GM19455 (cell line): Measurements from ENCODE around the gene APLP2.
"Not testable (repeated sequence)": the region's sequence is repeated elsewhere in the genome, so short reads cannot be mapped to it uniquely, and the experiment has no call there.

Source experiments
- ATAC-seq: cut with Tn5 transposase; IDR thresholded peaks from one replicate; pipeline ENCODE4 v1.9.1; 2021; ENCODE audit not compliant: unreplicated experiment

Gene APLP2

GRCh38 chr11:130088919-130089673, 19.4 kb downstream of the APLP2 start:
- ATAC-seq: no peak

GRCh38 chr11:130089674-130090073, 20.0 kb downstream of the APLP2 start:
- ATAC-seq: no peak

GRCh38 chr11:130090517-130090916, 20.8 kb downstream of the APLP2 start:
- not testable (repeated sequence) for ATAC-seq

- ATAC-seq: not testable (repeated sequence)
Observed at GRCh38 chr11:130091169-130091568, 21.5 kb downstream of the APLP2 start.

- no peak for ATAC-seq
Observed at GRCh38 chr11:130092661-130093060, 23.0 kb downstream of the APLP2 start.

- no peak for ATAC-seq
Observed at GRCh38 chr11:130094614-130095013, 24.9 kb downstream of the APLP2 start.

- ATAC-seq: no peak
Observed at GRCh38 chr11:130095326-130095725, 25.6 kb downstream of the APLP2 start.

- ATAC-seq: no peak
Observed at GRCh38 chr11:130096042-130096441, 26.3 kb downstream of the APLP2 start.

- no peak for ATAC-seq
Observed at GRCh38 chr11:130096823-130097222, 27.1 kb downstream of the APLP2 start.

- no peak for ATAC-seq
Observed at GRCh38 chr11:130097285-130097684, 27.6 kb downstream of the APLP2 start.

- ATAC-seq: no peak
Observed at GRCh38 chr11:130099356-130099755, 29.7 kb downstream of the APLP2 start.

- ATAC-seq: no peak
Observed at GRCh38 chr11:130100381-130101095, 30.8 kb downstream of the APLP2 start.

- no peak for ATAC-seq
Observed at GRCh38 chr11:130101661-130102060, 32.0 kb downstream of the APLP2 start.

GRCh38 chr11:130102301-130103249, 32.9 kb downstream of the APLP2 start:
- ATAC-seq: no peak

- no peak for ATAC-seq
Observed at GRCh38 chr11:130103296-130103814, 33.7 kb downstream of the APLP2 start.

GRCh38 chr11:130106381-130106780, 36.7 kb downstream of the APLP2 start:
- no peak for ATAC-seq

GRCh38 chr11:130108671-130109070, 39.0 kb downstream of the APLP2 start:
- ATAC-seq: not testable (repeated sequence)

GRCh38 chr11:130109386-130109785, 39.7 kb downstream of the APLP2 start:
- ATAC-seq: no peak

- no peak for ATAC-seq
Observed at GRCh38 chr11:130110339-130111108, 40.8 kb downstream of the APLP2 start.
